ENCODE results near the gene MACF1. TPM values are rescaled to one million over a fixed set of nuclear protein-coding genes. Genes with fewer than 3 reads are reported as not detected.

The MACF1 gene
- total and polyA plus RNA-seq, 2 donors (not counting 1 experiment from before 2014, with no cell fraction given): 64.1 to 159 TPM

GRCh38 chr1:39331647-39332046 is 127.2 kb downstream of the MACF1 start:
- H4K20me1 ChIP-seq (ENCODE audit: control insufficient read depth, insufficient read depth, low read length, poor library complexity, severe bottlenecking): no peaks in the 10 kb centered on the region
- intact Hi-C loops (cut with micrococcal nuclease): no loop called here
- ATAC-seq (ENCODE audit: low read depth) (no peak), DNase-seq (no peak)
- H3K79me2 ChIP-seq (ENCODE audit: control insufficient read depth, insufficient read depth, low read length): no peaks in the 10 kb centered on the region
- H3K36me3 ChIP-seq (replicated peaks in 1 of 2; ENCODE audit: control extremely low read depth in 1 of 2, control insufficient read depth in 1 of 2, extremely low read depth in 1 of 2, insufficient read depth in 2 of 2, low read length in 1 of 2): peaks cover 16 to 88% of the 10 kb centered on the region in 2 experiments
- ChIA-PET CTCF (interaction anchor here (0.6 kb wide), 1 partner anchor 54 kb away, joined by 4 read pairs; no protein-coding TSS in a partner anchor), POLR2A (no interaction called here)
- H3K4me2 ChIP-seq (replicated peaks; ENCODE audit: low read depth, low read length, poor library complexity, severe bottlenecking): no peak overlapping the region
- H3K27me3 ChIP-seq (replicated peaks in 1 of 4; ENCODE audit: control extremely low read depth in 1 of 4, control insufficient read depth in 3 of 4, insufficient read depth in 4 of 4, low read length in 3 of 4): no peaks in the 10 kb centered on the region
- H3K27ac ChIP-seq (ENCODE audit: low read length in 2 of 2): no peak overlapping the region
- Mint-ChIP-seq H3K4me3 (no peak overlapping the region), H3K4me1 (no peaks in the 10 kb centered on the region), H3K27ac (no peak overlapping the region), H3K9me3 (ENCODE audit: insufficient read depth) (no peaks in the 10 kb centered on the region), H3K27me3 (no peaks in the 10 kb centered on the region)
- TF ChIP-seq EZH2 (IDR thresholded peaks at IDR 0.05; ENCODE audit: borderline replicate concordance, insufficient read depth, low read depth, low read length, poor library complexity, severe bottlenecking) (no peak), CTCF (IDR thresholded peaks at IDR 0.05) (no peak)
- no peak overlapping the region for H2AFZ ChIP-seq (ENCODE audit: insufficient read depth, low read depth, low read length, poor library complexity, severe bottlenecking)
- no peaks in the 10 kb centered on the region for H3K9me3 ChIP-seq (ENCODE audit: control extremely low read depth in 1 of 3, control insufficient read depth in 2 of 3, insufficient read depth in 1 of 3, low read length in 2 of 3)
- no peaks in the 10 kb centered on the region for H3K4me1 ChIP-seq (ENCODE audit: control insufficient read depth in 2 of 2, insufficient read depth in 2 of 2, low read length in 2 of 2)
- WGBS (ENCODE audit: insufficient coverage): 98% methylated on average over 5 of the region's 5 CpGs
- H3K9ac ChIP-seq (ENCODE audit: low read length): no peak overlapping the region
- H3K4me3 ChIP-seq (ENCODE audit: control extremely low read depth in 1 of 5, extremely low read depth in 1 of 5, insufficient read depth in 1 of 5, low read depth in 2 of 5, low read length in 4 of 5): no peak overlapping the region

DNA sequence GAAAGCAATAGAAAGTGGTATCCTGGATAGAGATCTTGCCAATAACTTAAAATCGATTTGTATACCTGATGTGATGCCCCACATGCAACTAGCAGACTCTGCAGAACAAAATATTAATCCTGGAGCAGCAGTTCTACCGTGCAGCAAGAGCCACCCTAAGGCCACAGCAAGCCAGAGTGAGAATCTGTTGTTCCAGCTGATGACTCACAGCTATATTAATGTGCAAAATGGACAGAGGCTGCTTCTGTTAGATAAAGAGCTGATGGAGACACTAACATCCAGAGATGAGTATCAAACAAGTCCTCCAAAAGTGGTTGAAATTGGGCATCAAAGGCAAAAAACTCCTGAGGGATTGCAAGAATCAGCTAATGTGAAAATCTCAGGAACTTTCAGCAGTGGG is 127.8 kb downstream of the MACF1 start:
- no peak overlapping the region for H3K4me2 ChIP-seq (replicated peaks; ENCODE audit: low read depth, low read length, poor library complexity, severe bottlenecking)
- no peak overlapping the region for H3K27ac ChIP-seq (ENCODE audit: low read length in 2 of 2)
- DNase-seq (no peak), ATAC-seq (ENCODE audit: low read depth) (no peak)
- no peaks in the 10 kb centered on the region for H3K79me2 ChIP-seq (ENCODE audit: control insufficient read depth, insufficient read depth, low read length)
- no peaks in the 10 kb centered on the region for H4K20me1 ChIP-seq (ENCODE audit: control insufficient read depth, insufficient read depth, low read length, poor library complexity, severe bottlenecking)
- no peak overlapping the region for H3K9ac ChIP-seq (ENCODE audit: low read length)
- no peak overlapping the region for H2AFZ ChIP-seq (ENCODE audit: insufficient read depth, low read depth, low read length, poor library complexity, severe bottlenecking)
- H3K4me1 Mint-ChIP-seq: no peaks in the 10 kb centered on the region
- H3K36me3 ChIP-seq (replicated peaks in 1 of 2; ENCODE audit: control extremely low read depth in 1 of 2, control insufficient read depth in 1 of 2, extremely low read depth in 1 of 2, insufficient read depth in 2 of 2, low read length in 1 of 2): peaks cover 16 to 88% of the 10 kb centered on the region in 2 experiments
- no peaks in the 10 kb centered on the region for H3K4me1 ChIP-seq (ENCODE audit: control insufficient read depth in 2 of 2, insufficient read depth in 2 of 2, low read length in 2 of 2)
- no peaks in the 10 kb centered on the region for H3K9me3 ChIP-seq (ENCODE audit: control extremely low read depth in 1 of 3, control insufficient read depth in 2 of 3, insufficient read depth in 1 of 3, low read length in 2 of 3)
- no peak overlapping the region for H3K4me3 ChIP-seq (ENCODE audit: control extremely low read depth in 1 of 5, extremely low read depth in 1 of 5, insufficient read depth in 1 of 5, low read depth in 2 of 5, low read length in 4 of 5)
- intact Hi-C loops (cut with micrococcal nuclease): no loop called here
- H3K4me3 Mint-ChIP-seq: no peak overlapping the region
- CTCF ChIA-PET: no interaction called here
- TF ChIP-seq EZH2 (IDR thresholded peaks at IDR 0.05; ENCODE audit: borderline replicate concordance, insufficient read depth, low read depth, low read length, poor library complexity, severe bottlenecking): no peak
- no peak overlapping the region for H3K27ac Mint-ChIP-seq
- POLR2A ChIA-PET: no interaction called here
- H3K9me3 Mint-ChIP-seq (ENCODE audit: insufficient read depth): no peaks in the 10 kb centered on the region
- H3K27me3 ChIP-seq (replicated peaks in 1 of 4; ENCODE audit: control extremely low read depth in 1 of 4, control insufficient read depth in 3 of 4, insufficient read depth in 4 of 4, low read length in 3 of 4): no peaks in the 10 kb centered on the region
- H3K27me3 Mint-ChIP-seq: no peaks in the 10 kb centered on the region
- WGBS (ENCODE audit: insufficient coverage): 100% methylated on average over 1 of the region's 2 CpGs
